K562 (cell line): ENCODE results near the gene PRKAA2. TPM values are rescaled to one million over a fixed set of nuclear protein-coding genes. Genes with fewer than 3 reads are reported as not detected.

Source experiments
- ATAC-seq: fragments of 200-7000 bp; cut with Tn5 transposase; 3 replicates; pipeline ENCODE4 v1.9.1; 2020; ENCODE audit warnings: moderate library complexity
- BruUV-seq: library from RNA; stranded (reverse); fragments of 400-500 nt; replicated peaks from 2 replicates; lab custom pipeline; 2021; lab: Mats Ljungman, UMichigan
- CTCF ChIA-PET: fragments of 300-600 bp; formaldehyde crosslinking; extraction: SDS; loops from one replicate; lab custom pipeline; 2021; ENCODE audit warnings: low intra/inter-chr PET ratio; lab: Yijun Ruan, JAX
- POLR2A ChIA-PET: fragments of 300-600, 350-650 bp; sonication (Branson Sonifier 250); formaldehyde crosslinking; extraction: SDS; loops from one replicate; lab custom pipeline; 2021; ENCODE audit warnings: antibody characterized with exemption, inconsistent platforms; lab: Yijun Ruan, JAX
- DNase-seq, 4 experiments: peaks; one replicate each; pipeline versions ENCODE4 v3.0.0 to v3.0.0-alpha.2; 2011 to 2018; ENCODE audit warnings: low spot score in 3 of 4, mixed read lengths in 3 of 4; ENCODE audit errors: extremely low read depth in 1 of 4
- FAIRE-seq: peaks from 2 replicates; lab custom pipeline; 2011; peaks lifted over from hg19 to GRCh38; lab: Jason Lieb, UNC
- H2AFZ ChIP-seq: 2 replicates; pipeline ENCODE4 v1.6.0; 2011; ENCODE audit warnings: low read depth, low read length, control low read depth, inconsistent platforms
- H3K27ac ChIP-seq: fragments of 200-600 bp; 3 replicates; pipeline ENCODE4 v1.8.0; 2011; ENCODE audit warnings: low read depth, mild to moderate bottlenecking, control low read depth, inconsistent platforms, low read length, moderate library complexity, mixed read lengths; ENCODE audit errors: extremely low read depth
- H3K27me3 ChIP-seq, 2 experiments: fragments of 300-600 bp in 1 of 2; 2 replicates in 1 of 2; 3 replicates in 1 of 2; pipeline versions ENCODE4 v1.6.0 to v1.8.0; 2011; ENCODE audit warnings: inconsistent platforms in 2 of 2, low read length in 2 of 2, mild to moderate bottlenecking in 1 of 2, mixed read lengths in 1 of 2, moderate library complexity in 1 of 2; ENCODE audit not compliant: control insufficient read depth in 2 of 2, insufficient read depth in 2 of 2
- H3K36me3 ChIP-seq: fragments of 300-600 bp; 3 replicates; pipeline ENCODE4 v1.8.0; 2011; ENCODE audit warnings: mild to moderate bottlenecking, low read length, inconsistent platforms; ENCODE audit not compliant: control insufficient read depth, insufficient read depth
- H3K4me1 ChIP-seq, 2 experiments: fragments of 200-600 bp in 1 of 2; replicated peaks in 1 of 2; 2 replicates in 1 of 2; 3 replicates in 1 of 2; pipeline versions ENCODE4 v1.5.1 to v1.8.0; 2011; ENCODE audit warnings: inconsistent platforms in 2 of 2, low read length in 2 of 2, mild to moderate bottlenecking in 1 of 2, mixed read lengths in 1 of 2, moderate library complexity in 1 of 2; ENCODE audit not compliant: control insufficient read depth in 2 of 2, insufficient read depth in 2 of 2
- H3K4me2 ChIP-seq: 2 replicates; pipeline ENCODE4 v1.6.1; 2011; ENCODE audit warnings: low read length, control low read depth, inconsistent platforms, mixed read lengths; ENCODE audit not compliant: insufficient read depth
- H3K4me3 ChIP-seq: fragments of 200-600 bp; sonication (generic), shearing (Covaris generic); 2 replicates; pipeline ENCODE4 v1.5.1; 2016; ENCODE audit warnings: control low read depth, inconsistent platforms
- H3K79me2 ChIP-seq: fragments of 200-600 bp; 3 replicates; pipeline ENCODE4 v1.8.0; 2011; ENCODE audit warnings: low read length, inconsistent platforms; ENCODE audit not compliant: control insufficient read depth, insufficient read depth
- H3K9ac ChIP-seq, 2 experiments: 2 replicates each; pipeline versions ENCODE4 v1.6.0 to v1.6.1; 2011; ENCODE audit warnings: low read depth in 2 of 2, low read length in 2 of 2, control low read depth in 1 of 2, inconsistent platforms in 1 of 2, mild to moderate bottlenecking in 1 of 2, mixed read lengths in 1 of 2; ENCODE audit not compliant: insufficient read depth in 1 of 2
- H3K9me1 ChIP-seq: one replicate; pipeline ENCODE4 v1.6.0; 2011; ENCODE audit warnings: inconsistent platforms, mild to moderate bottlenecking, low read length, moderate library complexity; ENCODE audit not compliant: control insufficient read depth, insufficient read depth
- H3K9me3 ChIP-seq: replicated peaks from 2 replicates; pipeline ENCODE4 v1.5.1; 2011; ENCODE audit warnings: low read depth, low read length, inconsistent platforms; ENCODE audit not compliant: control insufficient read depth, insufficient read depth
- H4K20me1 ChIP-seq: replicated peaks from 2 replicates; pipeline ENCODE4 v1.6.1; 2011; ENCODE audit warnings: low read length, inconsistent platforms, mixed read lengths; ENCODE audit not compliant: control insufficient read depth, insufficient read depth
- FUS ChIP-seq: fragments of 200-400 bp; formaldehyde crosslinking; optimal IDR thresholded peaks from 2 replicates; pipeline ENCODE3; 2017; ENCODE audit warnings: low read depth, low read length
- GATAD2B ChIP-seq: fragments of 450-650 bp; IDR thresholded peaks from 2 replicates; pipeline ENCODE4 v1.6.1; 2017; ENCODE audit warnings: mild to moderate bottlenecking, borderline replicate concordance
- KLF1 ChIP-seq: fragments of 450-650 bp; IDR thresholded peaks from 2 replicates; pipeline ENCODE4 v1.6.1; 2016; ENCODE audit warnings: missing genetic modification characterization, missing compliant biosample characterization
- MAFF ChIP-seq: IDR thresholded peaks from 2 replicates; pipeline ENCODE4 v1.6.1; 2012; ENCODE audit warnings: low read length, improper control_type of control experiment
- MLLT1 ChIP-seq, 2 experiments: fragments of 450-650 bp; IDR thresholded peaks; 2 replicates each; pipeline ENCODE4 v1.6.1; 2016
- PHB2 ChIP-seq: fragments of 450-650 bp; IDR thresholded peaks from 2 replicates; pipeline ENCODE4 v1.6.1; 2017; ENCODE audit warnings: low read depth
- PKNOX1 ChIP-seq: fragments of 450-650 bp; IDR thresholded peaks from 2 replicates; pipeline ENCODE4 v1.6.1; 2016
- SNRNP70 ChIP-seq: fragments of 200-400 bp; formaldehyde crosslinking; optimal IDR thresholded peaks from 2 replicates; pipeline ENCODE3; 2017; ENCODE audit warnings: low read depth, low read length
- U2AF1 ChIP-seq: fragments of 200-400 bp; formaldehyde crosslinking; optimal IDR thresholded peaks from 2 replicates; pipeline ENCODE3; 2017; ENCODE audit warnings: mild to moderate bottlenecking, low read depth, low read length, moderate library complexity
- ZNF41 ChIP-seq: fragments of 250-450 bp; sonication (Bioruptor Pico); conservative IDR thresholded peaks from 2 replicates; pipeline ENCODE4 v1.4.0; 2020; ENCODE audit warnings: mild to moderate bottlenecking
- ZNF76 ChIP-seq: fragments of 250-450 bp; sonication (Bioruptor Pico); IDR thresholded peaks from 2 replicates; pipeline ENCODE4 v1.4.0; 2020; ENCODE audit warnings: mild to moderate bottlenecking, moderate library complexity, borderline replicate concordance
- ZSCAN29 ChIP-seq: fragments of 450-650 bp; IDR thresholded peaks from 2 replicates; pipeline ENCODE4 v1.6.1; 2017
- WGBS: fragments of 100-300 bp; shearing (Covaris generic); methylation state at CpG from one replicate; pipeline ENCODE4 v1.1.6; 2016; ENCODE audit warnings: low coverage, mixed read lengths; ENCODE audit not compliant: insufficient coverage; ENCODE audit errors: missing lambda C conversion rate; 5-methylcytosine and 5-hydroxymethylcytosine counted together
- in situ Hi-C: fragments of 300-500 bp; cut with MboI; formaldehyde crosslinking; loops from 4 replicates; pipeline ENCODE4 v1.15.0; 2018; ENCODE audit warnings: inconsistent platforms, mixed read lengths
- intact Hi-C: fragments of 100-400 bp; cut with micrococcal nuclease; formaldehyde crosslinking; loops from 2 replicates; pipeline ENCODE4 v1.14.2; 2022
- polyA plus RNA-seq, 8 experiments: library from polyadenylated mRNA; depleted of rRNA in 4 of 8; stranded (reverse) in 5 of 8; unstranded in 3 of 8; fragments of >200 nt; fragmentation: Nextera tagmentation in 2 of 8; fragmentation: Illumina TruSeq in 1 of 8; extraction: Ambion mirVana in 2 of 8; extraction: Trizol in 1 of 8; gene quantifications; 2 replicates each; pipeline versions ENCODE4 v1.2.1 to v1.2.3, GENCODE V29; 2011 to 2014; ENCODE audit warnings: inconsistent platforms in 1 of 8, missing spikeins in 1 of 8
- total RNA-seq, 7 experiments: library from RNA; depleted of rRNA in 6 of 7; stranded (reverse); fragments of >200 nt in 6 of 7; fragmentation: Illumina TruSeq in 2 of 7; extraction: Trizol in 2 of 7; gene quantifications; 2 replicates each; pipeline versions ENCODE4 v1.2.1 to v1.2.3, GENCODE V29; 2011 to 2021; ENCODE audit warnings: low replicate concordance in 1 of 7

Gene PRKAA2
- total and polyA plus RNA-seq, 9 of the 15 experiments (the other 6 are each of a cell fraction or from before 2014, with no cell fraction given), result 0.01 TPM; not detected in 8

GRCh38 chr1:56644064-56644918 lies 823 bp upstream of the PRKAA2 start:
- FAIRE-seq, result no peak
- no peak for ATAC-seq

More at GRCh38 chr1:56644064-56644918, 823 bp upstream of the PRKAA2 start:
- CTCF ChIA-PET, result no interaction called here
- POLR2A ChIA-PET, result no interaction called here
- H3K4me2 ChIP-seq, result 0 out of 2 replicates have a peak overlapping the region, but pooled peaks have one; percentile 2
- in situ Hi-C loops (no loop called here), intact Hi-C loops (no loop called here)
- H3K4me1 ChIP-seq, result peaks cover 0 to 11% of the 10 kb centered on the region in 2 experiments; a peak in 2 of 5 replicates
- no peaks in the 10 kb centered on the region for H3K36me3 ChIP-seq
- no peak overlapping the region for H2AFZ ChIP-seq
- no peak for TF ChIP-seq SNRNP70
- no peak for TF ChIP-seq U2AF1
- no peak for TF ChIP-seq MAFF
- TF ChIP-seq ZNF41, result no peak
- no peak for TF ChIP-seq FUS
- no peak for TF ChIP-seq KLF1 (tag)
- TF ChIP-seq MLLT1 (IDR thresholded peaks at IDR 0.05), result no peak
- no peak for TF ChIP-seq GATAD2B
- TF ChIP-seq ZNF76 (CRISPR knock-in tag), result no peak
- no peak for TF ChIP-seq PHB2
- TF ChIP-seq PKNOX1, result no peak
- TF ChIP-seq ZSCAN29, result no peak
- DNase-seq, result no peak
- no peaks in the 10 kb centered on the region for H3K9me3 ChIP-seq
- peaks cover 5 to 15% of the 10 kb centered on the region in 2 experiments; a peak in 3 of 5 replicates for H3K27me3 ChIP-seq
- no peak overlapping the region for H3K4me3 ChIP-seq
- no TSS peak for BruUV-seq
- 4% methylated on average over 23 of the region's 23 CpGs for WGBS
- H3K9ac ChIP-seq, result no peak overlapping the region
- H3K79me2 ChIP-seq, result no peaks in the 10 kb centered on the region
- no peaks in the 10 kb centered on the region for H3K9me1 ChIP-seq
- H4K20me1 ChIP-seq, result no peaks in the 10 kb centered on the region
- H3K27ac ChIP-seq, result no peak overlapping the region
